GM21526 (cell line): ENCODE results near the gene S1PR1.
A peak's percentile ranks its signal among the peaks of the same experiment; 100 is the strongest.

Experiments
- ATAC-seq: cut with Tn5 transposase; IDR thresholded peaks from one replicate; pipeline ENCODE4 v1.9.1; 2021; ENCODE audit warnings: moderate library complexity; ENCODE audit not compliant: unreplicated experiment, low FRiP score

The S1PR1 gene

GRCh38 chr1:101244842-101245241, 8.0 kb downstream of the S1PR1 start:
- ATAC-seq: no peak

- no peak for ATAC-seq
Measured at GRCh38 chr1:101245246-101245927, 8.6 kb downstream of the S1PR1 start.

GRCh38 chr1:101247404-101248287, 10.8 kb downstream of the S1PR1 start:
- peak; percentile 90 for ATAC-seq

GRCh38 chr1:101250222-101250621, 13.4 kb downstream of the S1PR1 start:
- no peak for ATAC-seq

- ATAC-seq: no peak
Measured at GRCh38 chr1:101250656-101251272, 13.9 kb downstream of the S1PR1 start.

GRCh38 chr1:101251504-101251903, 14.7 kb downstream of the S1PR1 start:
- ATAC-seq: no peak

GRCh38 chr1:101253976-101254674, 17.3 kb downstream of the S1PR1 start:
- no peak for ATAC-seq

GRCh38 chr1:101257500-101258325, 20.9 kb downstream of the S1PR1 start:
- peak; percentile 64 for ATAC-seq

- no peak for ATAC-seq
Measured at GRCh38 chr1:101259744-101260148, 22.9 kb downstream of the S1PR1 start.

- ATAC-seq: no peak
Measured at GRCh38 chr1:101260556-101261350, 23.9 kb downstream of the S1PR1 start.

- no peak for ATAC-seq
Measured at GRCh38 chr1:101261623-101262022, 24.8 kb downstream of the S1PR1 start.

- no peak for ATAC-seq
Measured at GRCh38 chr1:101262060-101262459, 25.2 kb downstream of the S1PR1 start.

- ATAC-seq: no peak
Measured at GRCh38 chr1:101262630-101263348, 26.0 kb downstream of the S1PR1 start.

- ATAC-seq: no peak
Measured at GRCh38 chr1:101264697-101265096, 27.9 kb downstream of the S1PR1 start.

GRCh38 chr1:101265684-101266083, 28.9 kb downstream of the S1PR1 start:
- ATAC-seq: no peak

- ATAC-seq: no peak
Measured at GRCh38 chr1:101267082-101267481, 30.3 kb downstream of the S1PR1 start.

- ATAC-seq: no peak
Measured at GRCh38 chr1:101268893-101269292, 32.1 kb downstream of the S1PR1 start.

GRCh38 chr1:101275672-101276071, 38.9 kb downstream of the S1PR1 start:
- no peak for ATAC-seq
